IMR-90 (cell line): Measurements from ENCODE around the gene GPX1. TPM values are rescaled to one million over a fixed set of nuclear protein-coding genes. Genes with fewer than 3 reads are reported as not detected.
A peak's percentile ranks its signal among the peaks of the same experiment; 100 is the strongest.
"Not testable (repeated sequence)": the region's sequence is repeated elsewhere in the genome, so short reads cannot be mapped to it uniquely, and the experiment has no call there.

Experiments used
- ATAC-seq: fragments of 200-7000 bp; cut with Tn5 transposase; 2 replicates; pipeline ENCODE4 v1.9.1; 2020; ENCODE audit warnings: low read depth, mild to moderate bottlenecking, moderate library complexity
- BruUV-seq: library from RNA; stranded (reverse); fragments of 400-500 nt; replicated peaks from 2 replicates; lab custom pipeline; 2021; lab: Mats Ljungman, UMichigan
- CTCF ChIA-PET: fragments of 300-600 bp; formaldehyde crosslinking; extraction: SDS; loops from one replicate; lab custom pipeline; 2021; ENCODE audit warnings: antibody characterized with exemption; lab: Yijun Ruan, JAX
- POLR2A ChIA-PET: fragments of 300-600 bp; sonication (Branson Sonifier 250); formaldehyde crosslinking; loops from one replicate; lab custom pipeline; 2022; ENCODE audit warnings: antibody characterized with exemption; ENCODE audit not compliant: unreplicated experiment; lab: Charles Lee
- DNase-seq: peaks from one replicate; pipeline ENCODE4 v3.0.0; 2013
- H2AFZ ChIP-seq: replicated peaks from 2 replicates; pipeline ENCODE3; 2013; ENCODE audit warnings: low read length, mild to moderate bottlenecking; ENCODE audit not compliant: poor library complexity
- H2AK5ac ChIP-seq: 2 replicates; pipeline ENCODE4 v1.6.1; 2013; ENCODE audit warnings: low read depth, low read length, inconsistent platforms
- H2AK9ac ChIP-seq: replicated peaks from 2 replicates; pipeline ENCODE3; 2013; ENCODE audit warnings: mild to moderate bottlenecking, low read depth, low read length, moderate library complexity; ENCODE audit not compliant: poor library complexity
- H2BK120ac ChIP-seq: 2 replicates; pipeline ENCODE4 v1.6.1; 2013; ENCODE audit warnings: low read depth, low read length, inconsistent platforms
- H2BK15ac ChIP-seq: 3 replicates; pipeline ENCODE4 v1.6.1; 2013; ENCODE audit warnings: low read depth, low read length, inconsistent platforms
- H2BK20ac ChIP-seq: 2 replicates; pipeline ENCODE4 v1.6.1; 2013; ENCODE audit warnings: low read depth, mild to moderate bottlenecking, inconsistent platforms, low read length, moderate library complexity
- H2BK5ac ChIP-seq: 2 replicates; pipeline ENCODE4 v1.6.1; 2013; ENCODE audit warnings: mild to moderate bottlenecking, low read depth, low read length, inconsistent platforms; ENCODE audit not compliant: poor library complexity, severe bottlenecking
- H3K14ac ChIP-seq: replicated peaks from 2 replicates; pipeline ENCODE4 v1.6.1; 2013; ENCODE audit warnings: low read depth, low read length, inconsistent platforms
- H3K18ac ChIP-seq: 2 replicates; pipeline ENCODE4 v1.6.1; 2013; ENCODE audit warnings: low read depth, low read length, control low read depth
- H3K23ac ChIP-seq: 2 replicates; pipeline ENCODE4 v1.6.1; 2013; ENCODE audit warnings: low read depth, low read length, inconsistent platforms
- H3K27ac ChIP-seq: 2 replicates; pipeline ENCODE4 v1.5.1; 2013; ENCODE audit warnings: mild to moderate bottlenecking, control low read depth, low read length; ENCODE audit not compliant: insufficient read depth
- H3K27me3 ChIP-seq: 2 replicates; pipeline ENCODE4 v1.6.1; 2013; ENCODE audit warnings: low read length; ENCODE audit not compliant: control insufficient read depth, insufficient read depth
- H3K36me3 ChIP-seq: 2 replicates; pipeline ENCODE4 v1.6.1; 2013; ENCODE audit warnings: low read length, mixed read lengths; ENCODE audit not compliant: control insufficient read depth, insufficient read depth
- H3K4ac ChIP-seq: 2 replicates; pipeline ENCODE4 v1.6.1; 2013; ENCODE audit warnings: low read depth, low read length, inconsistent platforms
- H3K4me1 ChIP-seq: 2 replicates; pipeline ENCODE4 v1.6.1; 2013; ENCODE audit warnings: low read length, mixed read lengths; ENCODE audit not compliant: control insufficient read depth, insufficient read depth
- H3K4me2 ChIP-seq: 2 replicates; pipeline ENCODE4 v1.6.1; 2013; ENCODE audit warnings: low read depth, mild to moderate bottlenecking, control low read depth, low read length, moderate library complexity
- H3K4me3 ChIP-seq: 2 replicates; pipeline ENCODE4 v1.5.1; 2013; ENCODE audit warnings: low read depth, mild to moderate bottlenecking, control low read depth, low read length, moderate library complexity; ENCODE audit not compliant: insufficient read depth
- H3K56ac ChIP-seq: 2 replicates; pipeline ENCODE4 v1.6.1; 2013; ENCODE audit warnings: low read length, inconsistent platforms; ENCODE audit not compliant: insufficient read depth; ENCODE audit errors: extremely low read depth
- H3K79me1 ChIP-seq, 2 experiments: 2 replicates each; pipeline ENCODE4 v1.6.1; 2013; ENCODE audit warnings: low read length in 2 of 2, inconsistent platforms in 1 of 2, low read depth in 1 of 2
- H3K9ac ChIP-seq: 2 replicates; pipeline ENCODE4 v1.6.1; 2013; ENCODE audit warnings: low read depth, low read length, control low read depth
- H3K9me1 ChIP-seq: 2 replicates; pipeline ENCODE4 v1.6.1; 2013; ENCODE audit warnings: low read length, inconsistent platforms; ENCODE audit not compliant: insufficient read depth
- H3K9me3 ChIP-seq: 2 replicates; pipeline ENCODE4 v1.6.1; 2013; ENCODE audit warnings: low read length; ENCODE audit not compliant: control insufficient read depth, insufficient read depth
- H4K20me1 ChIP-seq: 2 replicates; pipeline ENCODE4 v1.6.1; 2013; ENCODE audit warnings: low read length, inconsistent platforms; ENCODE audit not compliant: insufficient read depth
- H4K5ac ChIP-seq: 2 replicates; pipeline ENCODE4 v1.6.1; 2013; ENCODE audit warnings: mild to moderate bottlenecking, low read depth, low read length, control low read depth
- H4K8ac ChIP-seq, 2 experiments: 2 replicates each; pipeline ENCODE4 v1.6.1; 2013; ENCODE audit warnings: low read depth in 2 of 2, low read length in 2 of 2, control low read depth in 1 of 2, inconsistent platforms in 1 of 2
- H4K91ac ChIP-seq: 2 replicates; pipeline ENCODE4 v1.6.1; 2013; ENCODE audit warnings: low read depth, low read length, inconsistent platforms; ENCODE audit not compliant: insufficient read depth
- WGBS, 2 experiments: methylation state at CpG; one replicate each; pipeline versions ENCODE4 v1.1.5 to v1.1.7; 2013; ENCODE audit warnings: missing lambda C conversion rate in 2 of 2; ENCODE audit not compliant: insufficient read length in 1 of 2; ENCODE audit errors: extremely low coverage in 2 of 2; 5-methylcytosine and 5-hydroxymethylcytosine counted together
- dilution Hi-C: fragments of 300-500 bp; cut with HindIII; formaldehyde crosslinking; loops from one replicate; pipeline ENCODE4 v1.14.3; 2018; ENCODE audit warnings: low sequenced_read_pairs; ENCODE audit not compliant: unreplicated experiment
- in situ Hi-C: fragments of 300-500 bp; cut with MboI; formaldehyde crosslinking; loops from 3 replicates; pipeline ENCODE4 v1.14.3; 2019; ENCODE audit warnings: low sequenced_read_pairs, inconsistent platforms, mixed read lengths
- intact Hi-C: fragments of 100-400 bp; cut with micrococcal nuclease; formaldehyde crosslinking; loops from 2 replicates; pipeline ENCODE4 v1.10.0; 2022
- polyA plus RNA-seq, 3 experiments: library from polyadenylated mRNA; depleted of rRNA; stranded (reverse); fragments of >200 nt; gene quantifications; 2 replicates each; pipeline ENCODE4 v1.2.3, GENCODE V29; 2012; ENCODE audit warnings: low replicate concordance in 1 of 3
- total RNA-seq: library from RNA; depleted of rRNA; stranded (reverse); fragments of >200 nt; gene quantifications from 2 replicates; pipeline ENCODE4 v1.2.3, GENCODE V29; 2012

Gene GPX1
- total and polyA plus RNA-seq, 2 of the 4 experiments (the other 2 are of a cell fraction) = 128 to 680 TPM

- BruUV-seq, H3K4me2 ChIP-seq, H4K5ac ChIP-seq, in situ Hi-C loops, dilution Hi-C loops, H4K91ac ChIP-seq, H2AFZ ChIP-seq, H3K23ac ChIP-seq, H3K27me3 ChIP-seq, H3K4ac ChIP-seq, H2BK15ac ChIP-seq, H3K18ac ChIP-seq, H2BK20ac ChIP-seq, H4K20me1 ChIP-seq, DNase-seq, H3K4me3 ChIP-seq, H3K27ac ChIP-seq, H4K8ac ChIP-seq, POLR2A ChIA-PET, intact Hi-C loops, H3K4me1 ChIP-seq, ATAC-seq, H3K14ac ChIP-seq, H3K9me3 ChIP-seq, CTCF ChIA-PET, H3K9me1 ChIP-seq, H2AK9ac ChIP-seq, H3K56ac ChIP-seq, H2AK5ac ChIP-seq, H3K9ac ChIP-seq, H2BK120ac ChIP-seq: not testable (repeated sequence)
- Histone ChIP-seq H3K36me3 (peaks cover 56% of the 10 kb centered on the region), H3K79me1 (peaks cover 23 to 50% of the 10 kb centered on the region in 2 experiments; a peak in 3 of 4 replicates), H2BK5ac (peak overlapping the region; percentile 41)
- 80% methylated on average over 1 of the region's 2 CpGs; no CpG with 5 or more reads in 1 of the 2 experiments for WGBS, 2 experiments
Observed at GRCh38 chr3:49328350-49328749, 29.8 kb downstream of the GPX1 start.
